ENCODE measurements around the gene DYRK3. TPM values are rescaled to one million over a fixed set of nuclear protein-coding genes. Genes with fewer than 3 reads are reported as not detected.
"Not testable (repeated sequence)": the region's sequence is repeated elsewhere in the genome, so short reads cannot be mapped to it uniquely, and the experiment has no call there.

DYRK3 gene
- total and polyA plus RNA-seq, 11 donors, result 6.5 to 32.5 (median 15.9) TPM

- Histone ChIP-seq H3K4me3 (peak overlapping the region; percentile 73 to 97 (median 90)), H3K9me3 (no peaks in the 10 kb centered on the region), H3K27ac (peak overlapping the region; percentile 19 to 95 (median 89)), H3K4me1 (peaks cover 0 to 50% (median 26%) of the 10 kb centered on the region in 12 donors), H3K27me3 (no peaks in the 10 kb centered on the region), H3K36me3 (peaks cover 0 to 19% (median 0%) of the 10 kb centered on the region in 9 donors)
- no peak for TF ChIP-seq POLR2A (IDR thresholded peaks at IDR 0.05)
- TF ChIP-seq CTCF (IDR thresholded peaks at IDR 0.05), result no peak
- WGBS, 4 donors, result 1 to 6% (median 2%) methylated on average over 13 to 14 of the region's 14 CpGs
- no peak for DNase-seq
- peak in 1 of 4 donors; percentile 2 for ATAC-seq
- intact Hi-C loops (cut with DNase I), result loop anchor here (1.0 to 10.0 kb wide), 9 partner anchors 28 to 349 kb away; partner anchors contain the start of gene FCAMR (in 1 of the 10)
These were observed 626 bp downstream of the DYRK3 start for GRCh38 chr1:206635978-206636345.

- peaks cover 0 to 24% (median 0%) of the 10 kb centered on the region in 9 donors for H3K36me3 ChIP-seq
- H3K27me3 ChIP-seq, result no peaks in the 10 kb centered on the region
- ATAC-seq, result no peak
- H3K9me3 ChIP-seq, result no peaks in the 10 kb centered on the region
- H3K4me3 ChIP-seq, result peak overlapping the region in 9 of 12 donors; percentile 73 to 97 (median 90)
- intact Hi-C loops (cut with DNase I), result loop anchor here in 7 of 10 donors (5.0 to 10.0 kb wide), 4 partner anchors 91 to 348 kb away; partner anchors contain the start of gene FCAMR (in 1 of the 7)
- H3K4me1 ChIP-seq, result peaks cover 0 to 44% (median 26%) of the 10 kb centered on the region in 12 donors
- WGBS, 4 donors, result 13 to 24% (median 21%) methylated on average over 4 of the region's 4 CpGs
- TF ChIP-seq CTCF (IDR thresholded peaks at IDR 0.05), result no peak
- DNase-seq, result no peak
- H3K27ac ChIP-seq, result peak overlapping the region in 11 of 12 donors; percentile 9 to 93 (median 72)
These were observed 1.3 kb downstream of the DYRK3 start for GRCh38 chr1:206636671-206637070.

- Histone ChIP-seq H3K27ac (peak overlapping the region in 6 of 12 donors; percentile 17 to 93 (median 42)), H3K36me3 (peaks cover 0 to 28% (median 0%) of the 10 kb centered on the region in 9 donors), H3K4me3 (peak overlapping the region in 4 of 12 donors; percentile 6 to 93 (median 82)), H3K4me1 (peaks cover 0 to 44% (median 26%) of the 10 kb centered on the region in 12 donors), H3K27me3 (no peaks in the 10 kb centered on the region), H3K9me3 (no peaks in the 10 kb centered on the region)
- DNase-seq, result no peak
- no peak for TF ChIP-seq POLR2A (IDR thresholded peaks at IDR 0.05)
- TF ChIP-seq CTCF (IDR thresholded peaks at IDR 0.05), result no peak
- intact Hi-C loops (cut with DNase I), result loop anchor here in 7 of 10 donors (5.0 to 10.0 kb wide), 4 partner anchors 90 to 347 kb away; partner anchors contain the start of gene FCAMR (in 1 of the 7)
- ATAC-seq, result no peak
These were observed 2.3 kb downstream of the DYRK3 start for GRCh38 chr1:206637605-206638004.

- 68 to 87% (median 80%) methylated on average over 2 of the region's 2 CpGs for WGBS, 4 donors
- DNase-seq; intact Hi-C loops (cut with DNase I); H3K4me3 ChIP-seq; H3K27me3 ChIP-seq; H3K9me3 ChIP-seq; ATAC-seq; H3K27ac ChIP-seq: not testable (repeated sequence)
- Histone ChIP-seq H3K4me1 (peaks cover 0 to 14% (median 4%) of the 10 kb centered on the region in 12 donors), H3K36me3 (peaks cover 0 to 43% (median 8%) of the 10 kb centered on the region in 9 donors)
These were observed 6.7 kb downstream of the DYRK3 start for GRCh38 chr1:206642074-206642473.

Data from heart left ventricle (tissue), 16 donors.